CD14-positive monocyte (primary cell): ENCODE measurements around the gene SPATA31E1. TPM values are rescaled to one million over a fixed set of nuclear protein-coding genes. Genes with fewer than 3 reads are reported as not detected.

Experiments used
- DNase-seq, 3 donors: peaks; one replicate each; pipeline ENCODE4 v3.0.0-alpha.2; 2011 to 2022
- H2AFZ ChIP-seq: 2 replicates; pipeline ENCODE4 v1.6.0; 2012; ENCODE audit warnings: mild to moderate bottlenecking, low read depth, low read length, inconsistent platforms; ENCODE audit not compliant: insufficient read depth, poor library complexity, severe bottlenecking
- H3K27ac ChIP-seq, 2 donors: 1 replicate in 1 of 2; 2 replicates in 1 of 2; pipeline ENCODE4 v1.5.1; 2012 to 2013; ENCODE audit warnings: low read length in 2 of 2, control low read depth in 1 of 2, inconsistent platforms in 1 of 2, low read depth in 1 of 2, mild to moderate bottlenecking in 1 of 2
- H3K27me3 ChIP-seq, 2 donors: one replicate each; pipeline versions ENCODE4 v1.6.0 to v1.6.1; 2011 to 2013; ENCODE audit warnings: low read length in 2 of 2; ENCODE audit not compliant: control insufficient read depth in 2 of 2, insufficient read depth in 2 of 2
- H3K36me3 ChIP-seq, 2 donors: replicated peaks in 1 of 2; 1 replicate in 1 of 2; 2 replicates in 1 of 2; pipeline versions ENCODE4 v1.5.1 to v1.6.1; 2012 to 2013; ENCODE audit warnings: low read length in 2 of 2, control low read depth in 1 of 2, inconsistent platforms in 1 of 2, mild to moderate bottlenecking in 1 of 2; ENCODE audit not compliant: insufficient read depth in 2 of 2, control insufficient read depth in 1 of 2
- H3K4me1 ChIP-seq, 2 donors: 1 replicate in 1 of 2; 2 replicates in 1 of 2; pipeline versions ENCODE4 v1.5.1 to v1.6.1; 2012 to 2013; ENCODE audit warnings: low read length in 2 of 2, control low read depth in 1 of 2, inconsistent platforms in 1 of 2, mild to moderate bottlenecking in 1 of 2, moderate library complexity in 1 of 2; ENCODE audit not compliant: insufficient read depth in 2 of 2, control insufficient read depth in 1 of 2
- H3K4me2 ChIP-seq: replicated peaks from 2 replicates; pipeline ENCODE3; 2012; ENCODE audit warnings: low read length, moderate library complexity, mild to moderate bottlenecking; ENCODE audit not compliant: poor library complexity, severe bottlenecking; ENCODE audit errors: extremely low read depth
- H3K4me3 ChIP-seq, 3 experiments: fragments of 200-600 bp in 1 of 3; sonication (generic) in 1 of 3; replicated peaks in 1 of 3; 1 replicate in 2 of 3; 2 replicates in 1 of 3; pipeline ENCODE4 v1.5.1; 2011 to 2013; ENCODE audit warnings: low read length in 3 of 3, mild to moderate bottlenecking in 3 of 3, control low read depth in 2 of 3, low read depth in 2 of 3, inconsistent platforms in 1 of 3, moderate library complexity in 1 of 3
- H3K79me2 ChIP-seq: 2 replicates; pipeline ENCODE4 v1.6.0; 2012; ENCODE audit warnings: mild to moderate bottlenecking, control low read depth, inconsistent platforms, low read length, moderate library complexity; ENCODE audit not compliant: insufficient read depth
- H3K9ac ChIP-seq: 2 replicates; pipeline ENCODE4 v1.6.0; 2017; ENCODE audit warnings: low read length, mild to moderate bottlenecking; ENCODE audit not compliant: insufficient read depth, poor library complexity, severe bottlenecking
- H3K9me3 ChIP-seq, 2 donors: replicated peaks in 1 of 2; 1 replicate in 1 of 2; 2 replicates in 1 of 2; pipeline versions ENCODE4 v1.5.1 to v1.6.1; 2012 to 2013; ENCODE audit warnings: low read length in 2 of 2, control low read depth in 1 of 2; ENCODE audit not compliant: control insufficient read depth in 1 of 2, insufficient read depth in 1 of 2
- H4K20me1 ChIP-seq: 2 replicates; pipeline ENCODE4 v1.6.0; 2012; ENCODE audit warnings: mild to moderate bottlenecking, low read length, control low read depth, moderate library complexity; ENCODE audit not compliant: insufficient read depth
- H3K27ac Mint-ChIP-seq, 7 donors: one replicate each; pipeline ENCODE4 v1.8.0; 2020; ENCODE audit warnings: mild to moderate bottlenecking in 7 of 7, mixed read lengths in 7 of 7, moderate library complexity in 6 of 7, inconsistent platforms in 2 of 7
- H3K27me3 Mint-ChIP-seq, 3 donors: one replicate each; pipeline ENCODE4 v1.8.0; 2021 to 2022; ENCODE audit warnings: low read depth in 3 of 3, mild to moderate bottlenecking in 3 of 3, mixed read lengths in 3 of 3, moderate library complexity in 3 of 3, inconsistent platforms in 1 of 3
- H3K36me3 Mint-ChIP-seq, 2 donors: one replicate each; pipeline ENCODE4 v1.8.0; 2020; ENCODE audit warnings: mixed read lengths in 2 of 2, inconsistent platforms in 1 of 2, mild to moderate bottlenecking in 1 of 2
- H3K4me1 Mint-ChIP-seq: one replicate; pipeline ENCODE4 v1.8.0; 2020; ENCODE audit warnings: mild to moderate bottlenecking, mixed read lengths
- H3K4me3 Mint-ChIP-seq, 2 donors: one replicate each; pipeline ENCODE4 v1.8.0; 2020; ENCODE audit warnings: mild to moderate bottlenecking in 2 of 2, mixed read lengths in 2 of 2, moderate library complexity in 1 of 2
- H3K9me3 Mint-ChIP-seq, 7 donors: one replicate each; pipeline ENCODE4 v1.8.0; 2020 to 2022; ENCODE audit warnings: mixed read lengths in 7 of 7, mild to moderate bottlenecking in 6 of 7, moderate library complexity in 6 of 7, inconsistent platforms in 2 of 7
- CTCF ChIP-seq: fragments of 200-600 bp; IDR thresholded peaks from one replicate; pipeline ENCODE4 v1.8.0; 2022; ENCODE audit warnings: antibody characterized with exemption, mild to moderate bottlenecking
- WGBS: methylation state at CpG from one replicate; pipeline ENCODE4 v1.1.5; 2013; ENCODE audit warnings: missing lambda C conversion rate; ENCODE audit not compliant: insufficient coverage; 5-methylcytosine and 5-hydroxymethylcytosine counted together
- intact Hi-C, 2 donors: fragments of 100-400 bp; cut with micrococcal nuclease; formaldehyde crosslinking; loops; one replicate each; pipeline versions ENCODE4 v1.15.0 to v1.15.1; 2023
- polyA plus RNA-seq, 3 donors: library from polyadenylated mRNA; depleted of rRNA in 1 of 3; unstranded in 2 of 3; stranded (reverse) in 1 of 3; fragments of 300-500 nt in 2 of 3; fragments of >200 nt in 1 of 3; fragmentation: Illumina TruSeq in 2 of 3; gene quantifications; 1 replicate in 2 of 3; 2 replicates in 1 of 3; pipeline ENCODE4 v1.2.3, GENCODE V29; 2012 to 2021

The SPATA31E1 gene
- polyA plus RNA-seq, 3 donors, result 0.01 TPM; not detected in 2

- H3K27ac Mint-ChIP-seq, result no peak overlapping the region
- no peaks in the 10 kb centered on the region for H3K79me2 ChIP-seq
- no peaks in the 10 kb centered on the region for H4K20me1 ChIP-seq
- no peaks in the 10 kb centered on the region for H3K4me1 Mint-ChIP-seq
- no peak overlapping the region for H3K9ac ChIP-seq
- no peak overlapping the region for H3K4me3 ChIP-seq
- H3K9me3 Mint-ChIP-seq, result peaks cover 0 to 2% (median 0%) of the 10 kb centered on the region in 7 donors
- WGBS, result 86% methylated on average over 12 of the region's 13 CpGs
- H3K4me2 ChIP-seq, result no peak overlapping the region
- DNase-seq, result no peak
- H3K27ac ChIP-seq, result no peak overlapping the region
- no peaks in the 10 kb centered on the region for H3K27me3 ChIP-seq
- peaks cover 4 to 11% (median 5%) of the 10 kb centered on the region in 3 donors for H3K27me3 Mint-ChIP-seq
- H2AFZ ChIP-seq, result no peak overlapping the region
- H3K4me1 ChIP-seq, result no peaks in the 10 kb centered on the region
- H3K36me3 ChIP-seq, result no peaks in the 10 kb centered on the region
- no peak for TF ChIP-seq CTCF
- no peaks in the 10 kb centered on the region for H3K9me3 ChIP-seq
- intact Hi-C loops, result no loop called here
- no peak overlapping the region for H3K4me3 Mint-ChIP-seq
- no peaks in the 10 kb centered on the region for H3K36me3 Mint-ChIP-seq
Observed at GRCh38 chr9:87886933-87887505, 4.3 kb downstream of the SPATA31E1 start.

- intact Hi-C loops, result no loop called here
- Histone ChIP-seq H3K79me2 (no peaks in the 10 kb centered on the region), H3K36me3 (no peaks in the 10 kb centered on the region), H3K9me3 (no peaks in the 10 kb centered on the region), H3K27me3 (no peaks in the 10 kb centered on the region), H3K4me2 (no peak overlapping the region), H3K4me1 (no peaks in the 10 kb centered on the region), H3K4me3 (no peak overlapping the region), H2AFZ (no peak overlapping the region), H4K20me1 (no peaks in the 10 kb centered on the region), H3K9ac (no peak overlapping the region), H3K27ac (no peak overlapping the region)
- no peak overlapping the region for H3K4me3 Mint-ChIP-seq
- H3K27ac Mint-ChIP-seq, result no peak overlapping the region
- H3K36me3 Mint-ChIP-seq, result no peaks in the 10 kb centered on the region
- no peak for TF ChIP-seq CTCF
- 90% methylated on average over 9 of the region's 13 CpGs for WGBS
- no peak for DNase-seq
- H3K4me1 Mint-ChIP-seq, result no peaks in the 10 kb centered on the region
- peaks cover 3 to 11% (median 4%) of the 10 kb centered on the region in 3 donors for H3K27me3 Mint-ChIP-seq
- peaks cover 0 to 2% (median 0%) of the 10 kb centered on the region in 7 donors for H3K9me3 Mint-ChIP-seq
Observed at GRCh38 chr9:87887661-87888480, 5.2 kb downstream of the SPATA31E1 start.
